ENCODE results near the gene SLC5A2.

The SLC5A2 gene

GRCh38 chr16:31476303-31477219 is 6.4 kb upstream of the SLC5A2 start:
- CTCF ChIA-PET = interaction anchor here (0.6 to 0.8 kb wide), 2 partner anchors 19 to 171 kb away, joined by 3 read pairs; no protein-coding TSS in a partner anchor
- peaks cover 0 to 10% of the 10 kb centered on the region in 2 experiments; a peak in 1 of 3 replicates for H3K36me3 ChIP-seq (ENCODE audit: control insufficient read depth in 2 of 2, insufficient read depth in 1 of 2, low read length in 2 of 2)
- TF ChIP-seq ZNF76 (tag by site-specific recombination; IDR thresholded peaks at IDR 0.05; ENCODE audit: borderline replicate concordance, low read depth) (no peak), YY1 (tag by site-specific recombination; IDR thresholded peaks at IDR 0.05) (no peak), ZNF132 (tag by site-specific recombination; IDR thresholded peaks at IDR 0.05; ENCODE audit: borderline replicate concordance) (no peak), ZSCAN18 (tag by site-specific recombination; IDR thresholded peaks at IDR 0.05) (no peak), ZNF596 (tag by site-specific recombination; IDR thresholded peaks at IDR 0.05) (no peak), SCRT2 (tag by site-specific recombination; IDR thresholded peaks at IDR 0.05) (no peak), ZNF610 (tag by site-specific recombination; IDR thresholded peaks at IDR 0.05; ENCODE audit: borderline replicate concordance) (no peak), ZNF398 (tag by site-specific recombination; IDR thresholded peaks at IDR 0.05) (no peak), ZNF394 (tag by site-specific recombination; IDR thresholded peaks at IDR 0.05; ENCODE audit: borderline replicate concordance) (no peak), PRDM1 (tag by site-specific recombination; IDR thresholded peaks at IDR 0.05) (no peak), INSM2 (tag by site-specific recombination; IDR thresholded peaks at IDR 0.05) (no peak), ZNF211 (tag by site-specific recombination; IDR thresholded peaks at IDR 0.05; ENCODE audit: low read depth) (no peak), ZNF830 (tag by site-specific recombination; IDR thresholded peaks at IDR 0.05; ENCODE audit: low read depth) (no peak), ZNF239 (tag by site-specific recombination; IDR thresholded peaks at IDR 0.05) (no peak), HOXC10 (CRISPR knock-in tag; IDR thresholded peaks at IDR 0.05) (no peak), OSR2 (tag by site-specific recombination; IDR thresholded peaks at IDR 0.05) (no peak), SP2 (tag by site-specific recombination; IDR thresholded peaks at IDR 0.05) (no peak; the same call in 1 of the 2 replicates)
- TF ChIP-seq, protein P1, sequence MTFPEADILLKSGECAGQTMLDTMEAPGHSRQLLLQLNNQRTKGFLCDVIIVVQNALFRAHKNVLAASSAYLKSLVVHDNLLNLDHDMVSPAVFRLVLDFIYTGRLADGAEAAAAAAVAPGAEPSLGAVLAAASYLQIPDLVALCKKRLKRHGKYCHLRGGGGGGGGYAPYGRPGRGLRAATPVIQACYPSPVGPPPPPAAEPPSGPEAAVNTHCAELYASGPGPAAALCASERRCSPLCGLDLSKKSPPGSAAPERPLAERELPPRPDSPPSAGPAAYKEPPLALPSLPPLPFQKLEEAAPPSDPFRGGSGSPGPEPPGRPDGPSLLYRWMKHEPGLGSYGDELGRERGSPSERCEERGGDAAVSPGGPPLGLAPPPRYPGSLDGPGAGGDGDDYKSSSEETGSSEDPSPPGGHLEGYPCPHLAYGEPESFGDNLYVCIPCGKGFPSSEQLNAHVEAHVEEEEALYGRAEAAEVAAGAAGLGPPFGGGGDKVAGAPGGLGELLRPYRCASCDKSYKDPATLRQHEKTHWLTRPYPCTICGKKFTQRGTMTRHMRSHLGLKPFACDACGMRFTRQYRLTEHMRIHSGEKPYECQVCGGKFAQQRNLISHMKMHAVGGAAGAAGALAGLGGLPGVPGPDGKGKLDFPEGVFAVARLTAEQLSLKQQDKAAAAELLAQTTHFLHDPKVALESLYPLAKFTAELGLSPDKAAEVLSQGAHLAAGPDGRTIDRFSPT (tag by site-specific recombination; IDR thresholded peaks at IDR 0.05) = no peak
- TF ChIP-seq, protein P2, sequence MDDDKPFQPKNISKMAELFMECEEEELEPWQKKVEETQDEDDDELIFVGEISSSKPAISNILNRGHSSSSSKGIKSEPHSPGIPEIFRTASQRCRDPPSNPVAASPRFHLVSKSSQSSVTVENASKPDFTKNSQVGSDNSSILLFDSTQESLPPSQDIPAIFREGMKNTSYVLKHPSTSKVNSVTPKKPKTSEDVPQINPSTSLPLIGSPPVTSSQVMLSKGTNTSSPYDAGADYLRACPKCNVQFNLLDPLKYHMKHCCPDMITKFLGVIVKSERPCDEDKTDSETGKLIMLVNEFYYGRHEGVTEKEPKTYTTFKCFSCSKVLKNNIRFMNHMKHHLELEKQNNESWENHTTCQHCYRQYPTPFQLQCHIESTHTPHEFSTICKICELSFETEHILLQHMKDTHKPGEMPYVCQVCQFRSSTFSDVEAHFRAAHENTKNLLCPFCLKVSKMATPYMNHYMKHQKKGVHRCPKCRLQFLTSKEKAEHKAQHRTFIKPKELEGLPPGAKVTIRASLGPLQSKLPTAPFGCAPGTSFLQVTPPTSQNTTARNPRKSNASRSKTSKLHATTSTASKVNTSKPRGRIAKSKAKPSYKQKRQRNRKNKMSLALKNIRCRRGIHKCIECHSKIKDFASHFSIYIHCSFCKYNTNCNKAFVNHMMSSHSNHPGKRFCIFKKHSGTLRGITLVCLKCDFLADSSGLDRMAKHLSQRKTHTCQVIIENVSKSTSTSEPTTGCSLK (tag by site-specific recombination; IDR thresholded peaks at IDR 0.05) = no peak
- H3K9me3 ChIP-seq (ENCODE audit: control insufficient read depth, insufficient read depth, low read depth, low read length) = no peaks in the 10 kb centered on the region
- no peaks in the 10 kb centered on the region for H3K4me1 ChIP-seq (ENCODE audit: control insufficient read depth, insufficient read depth, low read length)
- POLR2A ChIA-PET = interaction anchor here (0.5 kb wide), 1 partner anchor 20 kb away, joined by 5 read pairs; no protein-coding TSS in a partner anchor
- no peak overlapping the region for H3K27ac ChIP-seq (ENCODE audit: extremely low read depth, low read depth, low read length)
- H3K4me3 ChIP-seq (ENCODE audit: low read depth, low read length) = no peak overlapping the region
